NOMO-1 (cell line): ENCODE results near the gene UBE2D2.
"Not testable (repeated sequence)": the region's sequence is repeated elsewhere in the genome, so short reads cannot be mapped to it uniquely, and the experiment has no call there.

ENCODE experiments used
- DNase-seq, 2 experiments: peaks; one replicate each; lab custom pipeline; 2025; ENCODE audit not compliant: unreplicated experiment in 2 of 2; lab: John Stamatoyannopoulos, UW

UBE2D2 gene

GRCh38 chr5:139578325-139578724 lies 17.2 kb downstream of the UBE2D2 start:
- DNase-seq = no peak

DNA sequence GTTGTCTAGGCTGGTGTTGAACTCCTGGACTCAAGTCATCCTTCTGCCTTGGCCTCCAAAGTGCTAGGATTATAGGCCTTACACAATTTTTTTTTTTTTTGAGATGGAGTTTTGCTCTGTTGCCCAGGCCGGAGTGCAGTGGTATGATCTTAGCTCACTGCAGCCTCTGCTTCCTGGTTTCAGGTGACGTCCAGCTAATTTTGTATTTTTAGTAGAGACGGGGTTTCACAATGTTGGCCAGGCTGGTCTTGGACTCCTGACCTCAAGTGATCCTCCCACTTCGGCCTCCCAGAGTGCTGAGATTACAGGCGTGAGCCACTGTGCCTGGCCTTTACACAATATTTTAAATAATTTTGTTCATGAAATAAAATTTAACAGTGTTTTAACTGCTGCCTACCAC lies 21.0 kb downstream of the UBE2D2 start:
- not testable (repeated sequence) for DNase-seq

DNA sequence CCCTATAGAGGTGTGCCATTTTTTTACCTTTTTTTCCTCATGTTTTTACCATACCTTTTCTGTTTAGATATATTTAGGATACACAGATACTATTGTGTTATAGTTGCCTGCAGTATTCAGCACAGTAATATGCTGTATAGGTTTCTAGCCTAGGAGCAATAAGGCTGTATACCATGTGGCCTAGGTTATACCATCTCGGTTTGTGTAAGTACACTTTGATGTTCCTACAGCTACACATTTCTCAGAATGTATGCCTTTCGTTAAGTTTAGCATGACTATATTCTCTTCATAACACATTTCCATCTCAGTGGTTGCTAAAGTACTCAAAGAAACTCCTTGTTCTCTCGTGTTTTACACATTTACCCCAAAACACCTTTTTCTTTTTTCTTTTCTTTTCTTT lies 23.0 kb downstream of the UBE2D2 start:
- DNase-seq = no peak

DNA sequence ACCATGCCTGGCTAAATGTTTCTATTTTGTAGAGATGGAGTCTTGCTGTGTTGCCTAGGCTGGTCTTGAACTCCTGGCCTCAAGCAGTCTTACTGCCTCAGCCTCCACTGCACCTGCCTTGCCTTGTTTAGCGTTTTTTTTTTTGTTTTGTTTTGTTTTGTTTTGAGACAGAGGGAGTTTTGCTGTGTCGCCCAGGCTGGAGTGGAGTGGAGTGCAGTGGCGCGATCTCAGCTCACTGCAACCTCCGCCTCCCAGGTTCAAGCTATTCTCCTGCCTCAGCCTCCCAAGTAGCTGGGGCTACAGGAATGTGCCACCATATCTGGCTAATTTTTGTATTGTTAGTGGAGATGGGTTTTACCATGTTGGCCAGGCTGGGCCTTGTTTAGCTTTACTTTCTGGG lies 27.0 kb downstream of the UBE2D2 start:
- DNase-seq = not testable (repeated sequence)

GRCh38 chr5:139588962-139589361 lies 27.8 kb downstream of the UBE2D2 start:
- DNase-seq = no peak

DNA sequence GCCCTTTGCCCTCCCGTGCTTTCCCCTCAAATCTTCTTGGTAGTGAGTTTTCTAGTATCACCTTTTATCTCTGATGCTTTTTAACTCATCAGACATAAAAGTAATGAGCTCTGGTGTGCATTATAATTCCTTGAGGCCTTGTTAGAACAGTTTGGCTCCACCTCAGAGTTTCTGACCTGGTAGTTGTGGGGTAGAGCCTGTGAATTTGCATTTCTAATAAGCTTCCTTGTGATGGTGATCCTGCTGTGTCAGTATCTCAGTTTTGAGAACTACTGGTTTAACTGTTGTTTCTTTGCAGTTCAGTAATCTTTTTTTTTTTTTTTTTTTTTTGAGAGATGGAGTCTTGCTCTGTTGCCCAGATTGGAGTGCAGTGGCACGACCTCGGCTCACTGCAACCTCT lies 31.1 kb downstream of the UBE2D2 start:
- DNase-seq = no peak

- DNase-seq = not testable (repeated sequence)
Measured at GRCh38 chr5:139593076-139593475, 31.9 kb downstream of the UBE2D2 start.

- DNase-seq = no peak
Measured at GRCh38 chr5:139593716-139594319, 32.7 kb downstream of the UBE2D2 start.

- DNase-seq = no peak
Measured at GRCh38 chr5:139597134-139597533, 36.0 kb downstream of the UBE2D2 start.

GRCh38 chr5:139598601-139598965 lies 37.4 kb downstream of the UBE2D2 start:
- not testable (repeated sequence) for DNase-seq

DNA sequence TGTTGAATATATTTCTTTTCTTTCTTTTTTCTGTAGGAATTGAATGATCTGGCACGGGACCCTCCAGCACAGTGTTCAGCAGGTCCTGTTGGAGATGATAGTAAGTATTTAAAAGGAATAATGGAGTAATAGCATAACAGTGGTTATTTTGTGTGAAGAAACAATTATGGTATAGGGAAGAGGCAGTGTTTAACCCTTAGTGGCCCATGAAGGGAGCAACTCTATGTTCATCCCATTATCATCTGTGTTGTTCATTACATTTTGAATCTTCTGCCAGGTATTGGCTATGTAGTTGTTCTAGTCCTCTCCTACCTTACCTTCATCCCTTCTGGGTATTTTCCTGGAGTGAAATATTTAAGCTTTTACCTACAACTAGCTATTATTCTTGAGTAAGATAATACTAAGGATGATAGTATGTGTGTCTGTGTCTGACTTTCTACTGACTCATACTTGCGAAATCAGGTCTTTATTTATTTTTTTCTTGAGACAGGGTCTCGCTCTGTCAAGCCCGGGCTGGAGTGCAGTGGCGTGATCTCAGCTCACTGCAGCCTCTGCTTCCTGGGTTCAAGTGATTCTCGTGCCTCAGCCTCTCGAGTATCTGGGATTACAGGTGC lies 39.3 kb downstream of the UBE2D2 start:
- no peak for DNase-seq

DNA sequence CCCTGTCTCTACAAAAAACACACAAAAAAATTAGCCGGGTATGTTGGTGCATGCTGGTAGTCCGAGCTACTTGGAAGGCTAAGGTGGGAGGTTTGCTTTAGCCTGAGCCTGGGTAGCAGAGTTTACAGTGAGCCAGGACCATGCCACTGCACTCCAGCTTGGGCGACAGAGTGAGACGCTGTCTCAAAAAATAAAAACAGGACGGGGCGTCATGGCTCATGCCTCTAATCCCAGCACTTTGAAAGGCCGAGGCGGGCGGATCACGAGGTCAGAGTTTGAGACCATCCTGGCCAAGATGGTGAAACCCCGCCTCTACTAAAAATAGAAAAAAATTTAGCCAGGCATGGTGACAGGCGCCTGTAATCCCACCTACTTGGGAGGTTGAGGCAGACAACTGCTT lies 40.3 kb downstream of the UBE2D2 start:
- no peak for DNase-seq

- not testable (repeated sequence) for DNase-seq
Measured at GRCh38 chr5:139601948-139602347, 40.8 kb downstream of the UBE2D2 start.

DNA sequence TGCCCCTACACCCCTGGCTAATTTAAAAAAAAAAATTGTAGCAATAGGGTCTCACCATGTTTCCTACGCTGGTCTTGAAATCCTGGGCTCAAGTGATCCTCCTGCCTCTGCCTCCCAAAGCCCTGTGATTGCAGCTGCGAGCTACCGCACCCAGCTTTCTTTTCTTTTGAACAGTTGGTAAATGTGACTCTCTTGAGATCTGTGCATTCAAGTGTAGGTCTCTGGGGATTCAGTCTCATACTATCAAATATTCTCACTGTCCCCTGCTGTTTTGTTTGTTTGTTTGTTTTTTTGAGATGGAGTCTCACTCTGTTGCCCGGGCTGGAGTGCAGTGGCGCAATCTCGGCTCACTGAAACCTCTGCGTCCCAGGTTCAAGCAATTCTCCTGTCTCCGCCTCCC lies 44.7 kb downstream of the UBE2D2 start:
- DNase-seq = no peak

DNA sequence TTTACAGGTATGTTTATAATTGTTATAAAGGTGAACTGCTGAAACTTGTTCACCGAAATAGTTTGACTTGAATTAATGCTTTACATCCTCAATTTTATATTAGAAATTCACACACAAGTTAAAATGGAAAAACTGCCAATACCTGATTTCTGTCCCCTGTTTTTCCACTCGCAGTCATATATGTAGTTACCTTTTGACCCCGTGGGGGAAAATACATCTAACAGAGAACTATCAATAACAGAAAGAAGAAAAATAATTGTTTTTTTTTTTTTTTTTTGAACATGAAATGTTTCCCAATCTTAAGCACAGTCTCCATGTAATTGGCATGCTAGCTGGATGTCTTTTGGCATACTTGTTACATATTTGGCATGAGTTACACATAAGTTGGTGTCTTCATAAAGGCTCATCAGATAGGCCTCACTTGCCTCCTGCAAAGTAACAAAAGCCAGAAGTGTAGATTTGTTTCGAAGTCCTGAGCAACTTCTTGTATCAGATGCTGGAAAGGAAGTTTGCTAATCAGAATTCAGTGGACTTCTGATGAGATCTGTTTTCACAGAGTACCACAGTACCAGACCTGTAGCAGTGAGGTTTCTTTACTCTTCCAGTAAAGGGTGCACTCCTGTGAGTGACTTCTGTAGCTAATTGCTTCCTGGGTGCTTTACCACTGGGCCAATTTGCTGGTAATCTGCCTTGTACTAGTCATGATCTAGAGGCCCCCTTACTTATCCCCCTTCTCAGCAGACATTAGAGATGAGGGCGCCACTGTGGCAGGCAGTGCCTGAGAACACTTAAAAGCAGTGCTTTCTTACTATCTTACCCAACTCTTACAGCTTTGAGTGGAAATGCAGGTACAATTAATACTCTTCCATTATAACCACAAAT lies 50.8 kb downstream of the UBE2D2 start:
- DNase-seq = no peak

- no peak for DNase-seq
Measured at GRCh38 chr5:139619861-139620260, 58.7 kb downstream of the UBE2D2 start.

GRCh38 chr5:139625398-139625797 lies 64.3 kb downstream of the UBE2D2 start:
- DNase-seq = not testable (repeated sequence)

- DNase-seq = no peak
Measured at GRCh38 chr5:139630855-139631254, 69.7 kb downstream of the UBE2D2 start.

DNA sequence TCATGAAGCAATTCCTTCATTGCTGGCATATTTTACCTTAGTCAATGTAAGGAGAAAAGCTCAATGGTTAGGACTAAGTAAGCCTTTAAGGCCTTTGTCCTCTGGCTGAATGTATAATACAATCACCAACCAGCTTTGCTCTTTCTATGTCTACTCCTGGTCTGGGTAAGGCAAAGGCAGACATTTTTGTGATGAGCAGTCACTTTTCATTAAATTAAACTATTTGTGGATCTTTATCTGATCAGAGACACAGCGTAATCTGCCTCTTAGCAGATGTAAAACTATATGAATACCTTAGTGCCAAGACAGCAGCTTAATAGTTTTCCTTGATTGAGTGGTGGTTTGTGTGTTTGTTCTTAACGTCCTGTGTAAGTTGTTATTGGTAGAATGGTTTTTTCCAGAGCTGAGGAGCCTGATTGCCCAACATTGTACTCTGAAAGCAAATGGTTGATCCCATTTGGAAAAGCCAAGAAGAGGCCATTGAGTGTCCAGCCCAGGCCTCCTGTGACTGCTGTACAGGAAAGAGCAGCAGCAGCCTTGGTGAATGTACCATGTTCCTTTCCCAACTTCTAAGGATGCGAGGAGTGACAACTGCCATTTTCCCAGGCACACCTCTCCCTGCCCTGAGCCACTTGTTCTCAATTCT lies 70.5 kb downstream of the UBE2D2 start:
- DNase-seq = no peak

GRCh38 chr5:139633295-139634027 lies 72.3 kb downstream of the UBE2D2 start:
- peak; percentile 65 to 70 for DNase-seq

DNA sequence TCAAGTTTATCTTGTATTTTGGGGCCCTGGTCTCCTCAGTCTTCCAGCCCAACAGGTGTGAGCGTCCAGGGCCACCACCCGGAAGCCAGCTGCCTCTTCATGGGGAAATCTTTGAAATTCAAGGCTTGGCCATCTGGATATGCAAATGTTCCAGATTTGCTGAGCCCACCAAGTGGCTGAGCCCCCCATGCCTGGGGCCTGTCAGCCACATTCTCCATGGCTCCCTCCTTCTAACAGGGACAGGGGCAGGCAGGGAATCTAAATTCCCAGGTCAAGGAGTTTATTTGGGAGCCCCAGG lies 72.8 kb downstream of the UBE2D2 start:
- no peak for DNase-seq
